Measurements from ENCODE around the gene MKRN2.

DNA sequence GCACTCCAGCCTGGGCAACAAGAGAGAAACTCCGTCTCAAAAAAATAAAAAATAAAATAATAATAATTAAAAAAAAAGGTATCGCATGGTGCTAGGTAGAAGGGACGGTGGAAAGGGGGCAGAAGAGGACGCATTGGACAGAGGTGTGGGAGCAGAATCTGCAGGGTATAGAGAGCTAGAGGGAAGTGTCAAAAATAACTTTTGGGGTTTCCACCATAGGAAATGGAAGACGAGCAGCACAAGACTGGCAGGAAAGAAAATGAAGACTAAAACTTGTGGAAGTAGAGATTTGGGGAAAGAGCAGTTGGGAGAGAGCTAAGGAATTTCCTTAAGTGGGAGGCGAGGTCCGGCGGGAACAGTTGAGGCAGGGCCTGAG, 585 bp upstream of the MKRN2 start:
- TF ChIP-seq, protein P1, sequence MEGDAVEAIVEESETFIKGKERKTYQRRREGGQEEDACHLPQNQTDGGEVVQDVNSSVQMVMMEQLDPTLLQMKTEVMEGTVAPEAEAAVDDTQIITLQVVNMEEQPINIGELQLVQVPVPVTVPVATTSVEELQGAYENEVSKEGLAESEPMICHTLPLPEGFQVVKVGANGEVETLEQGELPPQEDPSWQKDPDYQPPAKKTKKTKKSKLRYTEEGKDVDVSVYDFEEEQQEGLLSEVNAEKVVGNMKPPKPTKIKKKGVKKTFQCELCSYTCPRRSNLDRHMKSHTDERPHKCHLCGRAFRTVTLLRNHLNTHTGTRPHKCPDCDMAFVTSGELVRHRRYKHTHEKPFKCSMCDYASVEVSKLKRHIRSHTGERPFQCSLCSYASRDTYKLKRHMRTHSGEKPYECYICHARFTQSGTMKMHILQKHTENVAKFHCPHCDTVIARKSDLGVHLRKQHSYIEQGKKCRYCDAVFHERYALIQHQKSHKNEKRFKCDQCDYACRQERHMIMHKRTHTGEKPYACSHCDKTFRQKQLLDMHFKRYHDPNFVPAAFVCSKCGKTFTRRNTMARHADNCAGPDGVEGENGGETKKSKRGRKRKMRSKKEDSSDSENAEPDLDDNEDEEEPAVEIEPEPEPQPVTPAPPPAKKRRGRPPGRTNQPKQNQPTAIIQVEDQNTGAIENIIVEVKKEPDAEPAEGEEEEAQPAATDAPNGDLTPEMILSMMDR (IDR thresholded peaks at IDR 0.05; ENCODE audit: low read depth, low read length), result no peak
- no peak for TF ChIP-seq EZH2phosphoT487 (IDR thresholded peaks at IDR 0.05; ENCODE audit: low read depth)

All from OCI-LY3 (cell line).